ENCODE data around the gene AGL.
"Not testable (repeated sequence)": the region's sequence is repeated elsewhere in the genome, so short reads cannot be mapped to it uniquely, and the experiment has no call there.

DNA sequence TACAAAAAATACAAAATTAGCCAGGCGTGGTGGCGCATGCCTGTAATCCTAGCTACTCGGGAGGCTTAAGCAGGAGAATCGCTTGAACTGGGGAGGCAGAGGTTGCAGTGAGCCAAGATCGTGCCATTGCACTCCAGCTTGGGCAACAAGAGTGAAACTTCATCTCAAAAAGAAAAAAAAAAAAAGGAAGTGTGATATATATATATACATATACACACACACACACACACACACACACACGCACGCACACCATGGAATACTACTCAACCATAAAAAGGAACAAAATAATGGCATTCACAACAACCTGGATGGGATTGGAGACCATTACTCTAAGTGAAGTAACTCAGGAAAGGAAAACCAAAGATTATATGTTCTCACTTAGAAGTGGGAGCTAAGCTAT lies 16.2 kb upstream of the AGL start:
- TF ChIP-seq MED8 (CRISPR knock-in tag; IDR thresholded peaks at IDR 0.05; ENCODE audit: insufficient replicate concordance); SIN3A (IDR thresholded peaks at IDR 0.05; ENCODE audit: borderline replicate concordance, low read depth, low read length); JUN (CRISPR knock-in tag; IDR thresholded peaks at IDR 0.05); MAFF (IDR thresholded peaks at IDR 0.05; ENCODE audit: low read depth, low read length); PHF8 (CRISPR knock-in tag; IDR thresholded peaks at IDR 0.05): not testable (repeated sequence)

Measured in HepG2 (cell line).